ENCODE results near the gene MARK2. TPM values are rescaled to one million over a fixed set of nuclear protein-coding genes. Genes with fewer than 3 reads are reported as not detected.

MARK2 gene
- polyA plus RNA-seq, 1 of the 3 experiments (the other 2 are of a cell fraction): 18.8 TPM

GRCh38 chr11:63818609-63819008 lies 20.3 kb upstream of the MARK2 start:
- Histone ChIP-seq H3K27ac (ENCODE audit: low read depth in 2 of 2, low read length in 1 of 2) (no peak overlapping the region), H3K9me2 (no peaks in the 10 kb centered on the region), H3K4me1 (ENCODE audit: control insufficient read depth in 1 of 2, insufficient read depth in 2 of 2, low read depth in 1 of 2, low read length in 1 of 2) (peaks cover 9 to 12% of the 10 kb centered on the region in 2 experiments; a peak in 3 of 4 replicates), H3K4me3 (ENCODE audit: low read depth in 2 of 2, low read length in 1 of 2) (no peak overlapping the region), H3K9ac (no peak overlapping the region), H3K36me3 (replicated peaks in 1 of 2; ENCODE audit: control insufficient read depth in 1 of 2, insufficient read depth in 2 of 2, low read length in 1 of 2) (peaks cover 41 to 53% of the 10 kb centered on the region in 2 experiments), H3K9me3 (no peaks in the 10 kb centered on the region), H3K4me2 (no peak overlapping the region), H4K20me1 (ENCODE audit: insufficient read depth) (peaks cover 38% of the 10 kb centered on the region), H3K79me2 (ENCODE audit: insufficient read depth) (peaks cover 51% of the 10 kb centered on the region), H2AFZ (ENCODE audit: low read depth) (no peak overlapping the region), H3F3A (replicated peaks; ENCODE audit: insufficient read depth) (peaks cover 3% of the 10 kb centered on the region), H3K27me3 (ENCODE audit: insufficient read depth) (no peaks in the 10 kb centered on the region)
- CTCF ChIA-PET: no interaction called here
- no peak for DNase-seq
- POLR2A ChIA-PET: interaction anchor here (1.1 kb wide), 1 partner anchor 363 kb away, joined by 3 read pairs; no protein-coding TSS in a partner anchor
- no peak for TF ChIP-seq RCOR1 (IDR thresholded peaks at IDR 0.05; ENCODE audit: low read length)
- TF ChIP-seq MXI1 (IDR thresholded peaks at IDR 0.05; ENCODE audit: low read depth, low read length): no peak
- no peak for TF ChIP-seq FOSL2 (IDR thresholded peaks at IDR 0.05; ENCODE audit: borderline replicate concordance, low read depth)
- TF ChIP-seq SMC3 (IDR thresholded peaks at IDR 0.05; ENCODE audit: low read depth, low read length): no peak
- TF ChIP-seq, protein P1, sequence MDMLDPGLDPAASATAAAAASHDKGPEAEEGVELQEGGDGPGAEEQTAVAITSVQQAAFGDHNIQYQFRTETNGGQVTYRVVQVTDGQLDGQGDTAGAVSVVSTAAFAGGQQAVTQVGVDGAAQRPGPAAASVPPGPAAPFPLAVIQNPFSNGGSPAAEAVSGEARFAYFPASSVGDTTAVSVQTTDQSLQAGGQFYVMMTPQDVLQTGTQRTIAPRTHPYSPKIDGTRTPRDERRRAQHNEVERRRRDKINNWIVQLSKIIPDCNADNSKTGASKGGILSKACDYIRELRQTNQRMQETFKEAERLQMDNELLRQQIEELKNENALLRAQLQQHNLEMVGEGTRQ (IDR thresholded peaks at IDR 0.05; ENCODE audit: borderline replicate concordance, low read depth, low read length): no peak
- TF ChIP-seq PBX3 (IDR thresholded peaks at IDR 0.05): no peak
- TF ChIP-seq EP300 (IDR thresholded peaks at IDR 0.05; ENCODE audit: borderline replicate concordance in 1 of 2, low read depth in 1 of 2, low read length in 1 of 2): no peak
- no peak for TF ChIP-seq FOXM1 (IDR thresholded peaks at IDR 0.05; ENCODE audit: low read depth)
- TF ChIP-seq RAD21 (IDR thresholded peaks at IDR 0.05; ENCODE audit: low read length): no peak
- no peak for TF ChIP-seq EZH2phosphoT487 (IDR thresholded peaks at IDR 0.05; ENCODE audit: borderline replicate concordance, low read depth)
- TF ChIP-seq, protein P2, sequence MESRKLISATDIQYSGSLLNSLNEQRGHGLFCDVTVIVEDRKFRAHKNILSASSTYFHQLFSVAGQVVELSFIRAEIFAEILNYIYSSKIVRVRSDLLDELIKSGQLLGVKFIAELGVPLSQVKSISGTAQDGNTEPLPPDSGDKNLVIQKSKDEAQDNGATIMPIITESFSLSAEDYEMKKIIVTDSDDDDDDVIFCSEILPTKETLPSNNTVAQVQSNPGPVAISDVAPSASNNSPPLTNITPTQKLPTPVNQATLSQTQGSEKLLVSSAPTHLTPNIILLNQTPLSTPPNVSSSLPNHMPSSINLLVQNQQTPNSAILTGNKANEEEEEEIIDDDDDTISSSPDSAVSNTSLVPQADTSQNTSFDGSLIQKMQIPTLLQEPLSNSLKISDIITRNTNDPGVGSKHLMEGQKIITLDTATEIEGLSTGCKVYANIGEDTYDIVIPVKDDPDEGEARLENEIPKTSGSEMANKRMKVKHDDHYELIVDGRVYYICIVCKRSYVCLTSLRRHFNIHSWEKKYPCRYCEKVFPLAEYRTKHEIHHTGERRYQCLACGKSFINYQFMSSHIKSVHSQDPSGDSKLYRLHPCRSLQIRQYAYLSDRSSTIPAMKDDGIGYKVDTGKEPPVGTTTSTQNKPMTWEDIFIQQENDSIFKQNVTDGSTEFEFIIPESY (IDR thresholded peaks at IDR 0.05; ENCODE audit: borderline replicate concordance, low read depth): no peak
- no peak for TF ChIP-seq ELF1 (IDR thresholded peaks at IDR 0.05)
- no peak for TF ChIP-seq GATA2 (CRISPR knock-in tag; IDR thresholded peaks at IDR 0.05)
- no peak for TF ChIP-seq YY1 (IDR thresholded peaks at IDR 0.05; ENCODE audit: low read depth)
- TF ChIP-seq TEAD4 (IDR thresholded peaks at IDR 0.05; ENCODE audit: borderline replicate concordance, insufficient read depth): no peak
- TF ChIP-seq, protein P3, sequence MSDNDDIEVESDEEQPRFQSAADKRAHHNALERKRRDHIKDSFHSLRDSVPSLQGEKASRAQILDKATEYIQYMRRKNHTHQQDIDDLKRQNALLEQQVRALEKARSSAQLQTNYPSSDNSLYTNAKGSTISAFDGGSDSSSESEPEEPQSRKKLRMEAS (IDR thresholded peaks at IDR 0.05; ENCODE audit: low read depth): no peak
- TF ChIP-seq, protein P4, sequence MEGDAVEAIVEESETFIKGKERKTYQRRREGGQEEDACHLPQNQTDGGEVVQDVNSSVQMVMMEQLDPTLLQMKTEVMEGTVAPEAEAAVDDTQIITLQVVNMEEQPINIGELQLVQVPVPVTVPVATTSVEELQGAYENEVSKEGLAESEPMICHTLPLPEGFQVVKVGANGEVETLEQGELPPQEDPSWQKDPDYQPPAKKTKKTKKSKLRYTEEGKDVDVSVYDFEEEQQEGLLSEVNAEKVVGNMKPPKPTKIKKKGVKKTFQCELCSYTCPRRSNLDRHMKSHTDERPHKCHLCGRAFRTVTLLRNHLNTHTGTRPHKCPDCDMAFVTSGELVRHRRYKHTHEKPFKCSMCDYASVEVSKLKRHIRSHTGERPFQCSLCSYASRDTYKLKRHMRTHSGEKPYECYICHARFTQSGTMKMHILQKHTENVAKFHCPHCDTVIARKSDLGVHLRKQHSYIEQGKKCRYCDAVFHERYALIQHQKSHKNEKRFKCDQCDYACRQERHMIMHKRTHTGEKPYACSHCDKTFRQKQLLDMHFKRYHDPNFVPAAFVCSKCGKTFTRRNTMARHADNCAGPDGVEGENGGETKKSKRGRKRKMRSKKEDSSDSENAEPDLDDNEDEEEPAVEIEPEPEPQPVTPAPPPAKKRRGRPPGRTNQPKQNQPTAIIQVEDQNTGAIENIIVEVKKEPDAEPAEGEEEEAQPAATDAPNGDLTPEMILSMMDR (IDR thresholded peaks at IDR 0.05): no peak
- TF ChIP-seq TAF1 (IDR thresholded peaks at IDR 0.05; ENCODE audit: borderline replicate concordance, low read depth, low read length): no peak
- TF ChIP-seq SIN3A (IDR thresholded peaks at IDR 0.05; ENCODE audit: borderline replicate concordance, low read depth, low read length): no peak
- 97% methylated on average over 12 of the region's 19 CpGs for WGBS (ENCODE audit: low lambda C conversion rate)

Measured in SK-N-SH (cell line).